NT2/D1 (cell line): ENCODE measurements around the gene ERCC1.

Experiments used
- SUZ12 ChIP-seq: IDR thresholded peaks from 2 replicates; pipeline ENCODE4 v1.6.1; 2011; ENCODE audit not compliant: insufficient read length, insufficient read depth; ENCODE audit errors: extremely low read depth
- YY1 ChIP-seq: IDR thresholded peaks from 2 replicates; pipeline ENCODE4 v1.6.1; 2011; ENCODE audit not compliant: insufficient read length, insufficient read depth

- TF ChIP-seq YY1 (no peak), SUZ12 (no peak)
Observed at GRCh38 chr19:45406226-45407090, 17.3 kb downstream of the ERCC1 start, which contains the start of gene POLR1G.
